H9 (cell line): ENCODE measurements around the gene IKZF1. TPM values are rescaled to one million over a fixed set of nuclear protein-coding genes. Genes with fewer than 3 reads are reported as not detected.

Experiments used
- DNase-seq: peaks from one replicate; pipeline ENCODE4 v3.0.0-alpha.2; 2017
- H2AFZ ChIP-seq: one replicate; pipeline ENCODE4 v1.6.1; 2013; ENCODE audit warnings: mild to moderate bottlenecking, low read length, control low read depth, moderate library complexity
- H2AK5ac ChIP-seq: 2 replicates; pipeline ENCODE4 v1.6.1; 2013; ENCODE audit warnings: low read length, control low read depth, mixed read lengths; ENCODE audit not compliant: insufficient read length
- H2BK120ac ChIP-seq: one replicate; pipeline ENCODE4 v1.6.1; 2013; ENCODE audit warnings: low read depth, mild to moderate bottlenecking, low read length, control low read depth, inconsistent platforms; ENCODE audit not compliant: poor library complexity, severe bottlenecking
- H2BK12ac ChIP-seq: 2 replicates; pipeline ENCODE4 v1.6.1; 2013; ENCODE audit warnings: low read length, control low read depth, mixed read lengths, low read depth; ENCODE audit not compliant: insufficient read length
- H2BK15ac ChIP-seq: 2 replicates; pipeline ENCODE4 v1.6.1; 2013; ENCODE audit warnings: low read depth, low read length, control low read depth
- H2BK20ac ChIP-seq: one replicate; pipeline ENCODE4 v1.6.1; 2013; ENCODE audit warnings: low read depth, mild to moderate bottlenecking, low read length, control low read depth, inconsistent platforms; ENCODE audit not compliant: poor library complexity, severe bottlenecking
- H2BK5ac ChIP-seq: 2 replicates; pipeline ENCODE4 v1.6.1; 2013; ENCODE audit warnings: low read length, control low read depth, mixed read lengths; ENCODE audit not compliant: insufficient read length
- H3K14ac ChIP-seq: 2 replicates; pipeline ENCODE4 v1.6.1; 2013; ENCODE audit warnings: low read length, control low read depth; ENCODE audit not compliant: insufficient read depth
- H3K18ac ChIP-seq: 2 replicates; pipeline ENCODE4 v1.6.1; 2013; ENCODE audit warnings: low read depth, mild to moderate bottlenecking, mixed read lengths, low read length, control low read depth; ENCODE audit not compliant: insufficient read length
- H3K23ac ChIP-seq: 2 replicates; pipeline ENCODE4 v1.6.1; 2013; ENCODE audit warnings: low read length, control low read depth, mixed read lengths, low read depth; ENCODE audit not compliant: insufficient read length
- H3K23me2 ChIP-seq: 2 replicates; pipeline ENCODE4 v1.6.1; 2013; ENCODE audit warnings: low read depth, mild to moderate bottlenecking, mixed read lengths, low read length, control low read depth; ENCODE audit not compliant: insufficient read length, poor library complexity, severe bottlenecking
- H3K27ac ChIP-seq: 2 replicates; pipeline ENCODE4 v1.5.1; 2013; ENCODE audit warnings: low read length, control low read depth, mixed read lengths, low read depth; ENCODE audit not compliant: insufficient read length
- H3K27me3 ChIP-seq: 2 replicates; pipeline ENCODE4 v1.6.1; 2013; ENCODE audit warnings: low read length, control low read depth, inconsistent platforms; ENCODE audit not compliant: insufficient read depth
- H3K4ac ChIP-seq: 2 replicates; pipeline ENCODE4 v1.6.1; 2013; ENCODE audit warnings: low read depth, mild to moderate bottlenecking, control low read depth, inconsistent platforms, low read length, moderate library complexity
- H3K4me1 ChIP-seq: 2 replicates; pipeline ENCODE4 v1.6.1; 2013; ENCODE audit warnings: low read length, control low read depth, inconsistent platforms; ENCODE audit not compliant: insufficient read depth
- H3K4me2 ChIP-seq: 2 replicates; pipeline ENCODE4 v1.6.1; 2013; ENCODE audit warnings: low read length, control low read depth, mixed read lengths; ENCODE audit not compliant: insufficient read length, insufficient read depth
- H3K56ac ChIP-seq: 2 replicates; pipeline ENCODE4 v1.6.1; 2013; ENCODE audit warnings: low read depth, mild to moderate bottlenecking, mixed read lengths, low read length, control low read depth; ENCODE audit not compliant: insufficient read length
- H3K79me1 ChIP-seq: 2 replicates; pipeline ENCODE4 v1.6.1; 2013; ENCODE audit warnings: low read depth, mild to moderate bottlenecking, moderate library complexity, low read length, control low read depth, inconsistent platforms; ENCODE audit not compliant: insufficient read depth, poor library complexity, severe bottlenecking
- H3K79me2 ChIP-seq: 2 replicates; pipeline ENCODE4 v1.6.1; 2013; ENCODE audit warnings: low read length, control low read depth, inconsistent platforms; ENCODE audit not compliant: insufficient read depth
- H3K9ac ChIP-seq: 2 replicates; pipeline ENCODE4 v1.6.1; 2013; ENCODE audit warnings: low read length, control low read depth, mixed read lengths; ENCODE audit not compliant: insufficient read length; ENCODE audit errors: extremely low read depth
- H3K9me3 ChIP-seq: one replicate; pipeline ENCODE4 v1.6.1; 2013; ENCODE audit warnings: low read depth, low read length, inconsistent platforms; ENCODE audit not compliant: control insufficient read depth
- H3T11ph ChIP-seq: one replicate; pipeline ENCODE4 v1.6.1; 2013; ENCODE audit warnings: mild to moderate bottlenecking, low read length, control low read depth, inconsistent platforms
- H4K20me1 ChIP-seq: one replicate; pipeline ENCODE4 v1.6.1; 2013; ENCODE audit not compliant: control insufficient read depth, insufficient read length, insufficient read depth
- H4K5ac ChIP-seq: 2 replicates; pipeline ENCODE4 v1.6.1; 2013; ENCODE audit warnings: low read depth, mild to moderate bottlenecking, mixed read lengths, low read length, control low read depth; ENCODE audit not compliant: insufficient read length
- H4K8ac ChIP-seq: replicated peaks from 2 replicates; pipeline ENCODE4 v1.6.1; 2013; ENCODE audit warnings: low read length, control low read depth, mixed read lengths, low read depth; ENCODE audit not compliant: insufficient read length
- H4K91ac ChIP-seq: 2 replicates; pipeline ENCODE4 v1.6.1; 2013; ENCODE audit warnings: low read depth, mild to moderate bottlenecking, moderate library complexity, mixed read lengths, low read length, control low read depth; ENCODE audit not compliant: insufficient read length
- H3K27ac Mint-ChIP-seq, 3 experiments: 2 replicates in 2 of 3; 3 replicates in 1 of 3; pipeline ENCODE4 v1.8.0; 2020 to 2021; ENCODE audit warnings: mixed read lengths in 3 of 3, mild to moderate bottlenecking in 1 of 3, moderate library complexity in 1 of 3
- H3K27me3 Mint-ChIP-seq: 2 replicates; pipeline ENCODE4 v1.8.0; 2021; ENCODE audit warnings: low read depth, mild to moderate bottlenecking, moderate library complexity, mixed read lengths
- H3K36me3 Mint-ChIP-seq, 3 experiments: 2 replicates in 2 of 3; 3 replicates in 1 of 3; pipeline ENCODE4 v1.8.0; 2020 to 2021; ENCODE audit warnings: low read depth in 3 of 3, mixed read lengths in 3 of 3; ENCODE audit not compliant: insufficient read depth in 1 of 3
- H3K4me1 Mint-ChIP-seq, 2 experiments: 2 replicates each; pipeline ENCODE4 v1.8.0; 2020; ENCODE audit warnings: mixed read lengths in 2 of 2
- H3K4me3 Mint-ChIP-seq, 2 experiments: 2 replicates in 1 of 2; 3 replicates in 1 of 2; pipeline ENCODE4 v1.8.0; 2020 to 2021; ENCODE audit warnings: mild to moderate bottlenecking in 2 of 2, mixed read lengths in 2 of 2, moderate library complexity in 1 of 2
- H3K9me3 Mint-ChIP-seq, 2 experiments: 2 replicates in 1 of 2; 3 replicates in 1 of 2; pipeline ENCODE4 v1.8.0; 2020; ENCODE audit warnings: mild to moderate bottlenecking in 2 of 2, mixed read lengths in 2 of 2, moderate library complexity in 1 of 2
- WGBS: extraction: QIAGEN DNeasy Blood & Tissue Kit; methylation state at CpG from one replicate; pipeline ENCODE4 v1.1.7; 2013; ENCODE audit warnings: missing lambda C conversion rate, low lambda C conversion rate, mixed read lengths; ENCODE audit not compliant: insufficient read length; ENCODE audit errors: extremely low coverage; 5-methylcytosine and 5-hydroxymethylcytosine counted together
- total RNA-seq: library from RNA; stranded (reverse); gene quantifications from 2 replicates; pipeline ENCODE4 v1.2.1, GENCODE V29; 2021
- TF ChIP-seq, protein P1 (sequence below): fragments of 200-600 bp; sonication (generic); conservative IDR thresholded peaks from 3 replicates; pipeline ENCODE4 v1.8.0; 2021; ENCODE audit warnings: antibody characterized with exemption, mild to moderate bottlenecking

IKZF1 gene
- total RNA-seq, 1 experiment from 2014 or later: 0.98 TPM

DNA sequence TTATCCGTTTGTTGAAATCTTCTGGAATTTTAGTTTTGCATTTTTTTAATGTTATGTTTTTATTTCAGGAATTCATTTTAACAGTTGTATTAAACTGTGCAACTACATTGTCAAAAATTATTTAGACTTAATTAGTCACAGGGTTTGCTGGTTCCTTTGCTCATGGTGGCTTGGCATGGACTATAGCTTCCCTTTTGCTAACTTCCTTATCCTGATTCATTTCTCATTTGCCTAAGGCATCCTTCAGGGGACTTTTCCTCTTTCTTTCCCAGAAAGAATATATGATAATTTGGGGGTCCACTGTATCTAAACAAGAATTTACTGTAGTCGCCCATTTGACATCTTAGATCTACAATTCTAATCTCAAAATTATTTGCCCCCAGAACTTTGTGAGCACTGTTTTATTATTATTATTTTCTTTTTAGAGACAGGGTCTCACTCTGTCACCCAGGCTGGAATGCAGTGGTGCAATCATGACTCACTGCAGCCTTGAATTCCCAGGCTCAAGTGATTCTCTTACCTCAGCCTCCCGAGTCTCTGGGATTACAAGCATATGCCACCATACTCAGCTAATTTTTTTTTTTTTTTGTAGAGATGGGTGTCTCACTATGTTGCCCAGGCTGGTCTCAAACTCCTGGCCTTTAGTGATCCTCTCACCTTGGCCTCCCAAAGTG lies 131.8 kb downstream of the IKZF1 start:
- Histone ChIP-seq H3K27ac (no peak overlapping the region), H3K9ac (no peak overlapping the region)
- no CpG with 5 or more reads among the region's 3 CpGs for WGBS

More for the DNA sequence above, 131.8 kb downstream of the IKZF1 start:
- Mint-ChIP-seq H3K9me3 (no peaks in the 10 kb centered on the region), H3K4me1 (peaks cover 0 to 5% of the 10 kb centered on the region in 2 experiments; a peak in 2 of 4 replicates), H3K27me3 (no peaks in the 10 kb centered on the region), H3K4me3 (no peak overlapping the region), H3K27ac (no peak overlapping the region), H3K36me3 (peaks cover 0 to 4% (median 4%) of the 10 kb centered on the region in 3 experiments; a peak in 6 of 7 replicates)
- H3K79me2 ChIP-seq: no peaks in the 10 kb centered on the region
- H4K5ac ChIP-seq: no peak overlapping the region
- no peak overlapping the region for H3T11ph ChIP-seq
- no peak overlapping the region for H3K14ac ChIP-seq
- H2BK5ac ChIP-seq: no peak overlapping the region
- no peak overlapping the region for H3K4me2 ChIP-seq
- H2AK5ac ChIP-seq: no peak overlapping the region
- no peaks in the 10 kb centered on the region for H4K20me1 ChIP-seq
- H4K8ac ChIP-seq: no peak overlapping the region
- H4K91ac ChIP-seq: no peak overlapping the region
- H2BK120ac ChIP-seq: no peak overlapping the region
- H2BK15ac ChIP-seq: no peak overlapping the region
- no peak overlapping the region for H3K18ac ChIP-seq
- DNase-seq: no peak
- H3K27me3 ChIP-seq: no peaks in the 10 kb centered on the region
- no peak overlapping the region for H2BK20ac ChIP-seq
- no peaks in the 10 kb centered on the region for H3K4me1 ChIP-seq
- H3K23ac ChIP-seq: no peak overlapping the region
- H3K9me3 ChIP-seq: no peaks in the 10 kb centered on the region
- H3K4ac ChIP-seq: no peak overlapping the region
- no peak overlapping the region for H3K56ac ChIP-seq
- no peak overlapping the region for H2BK12ac ChIP-seq
- no peak overlapping the region for H2AFZ ChIP-seq
- no peaks in the 10 kb centered on the region for H3K79me1 ChIP-seq
- H3K23me2 ChIP-seq: no peaks in the 10 kb centered on the region
- TF ChIP-seq, protein P1, sequence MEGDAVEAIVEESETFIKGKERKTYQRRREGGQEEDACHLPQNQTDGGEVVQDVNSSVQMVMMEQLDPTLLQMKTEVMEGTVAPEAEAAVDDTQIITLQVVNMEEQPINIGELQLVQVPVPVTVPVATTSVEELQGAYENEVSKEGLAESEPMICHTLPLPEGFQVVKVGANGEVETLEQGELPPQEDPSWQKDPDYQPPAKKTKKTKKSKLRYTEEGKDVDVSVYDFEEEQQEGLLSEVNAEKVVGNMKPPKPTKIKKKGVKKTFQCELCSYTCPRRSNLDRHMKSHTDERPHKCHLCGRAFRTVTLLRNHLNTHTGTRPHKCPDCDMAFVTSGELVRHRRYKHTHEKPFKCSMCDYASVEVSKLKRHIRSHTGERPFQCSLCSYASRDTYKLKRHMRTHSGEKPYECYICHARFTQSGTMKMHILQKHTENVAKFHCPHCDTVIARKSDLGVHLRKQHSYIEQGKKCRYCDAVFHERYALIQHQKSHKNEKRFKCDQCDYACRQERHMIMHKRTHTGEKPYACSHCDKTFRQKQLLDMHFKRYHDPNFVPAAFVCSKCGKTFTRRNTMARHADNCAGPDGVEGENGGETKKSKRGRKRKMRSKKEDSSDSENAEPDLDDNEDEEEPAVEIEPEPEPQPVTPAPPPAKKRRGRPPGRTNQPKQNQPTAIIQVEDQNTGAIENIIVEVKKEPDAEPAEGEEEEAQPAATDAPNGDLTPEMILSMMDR: no peak
